ENCODE data around the gene CNOT3. TPM values are rescaled to one million over a fixed set of nuclear protein-coding genes. Genes with fewer than 3 reads are reported as not detected.

The CNOT3 gene
- total and polyA plus RNA-seq, 2 donors (not counting 3 experiments of a cell fraction or from before 2014, with no cell fraction given), result 20.4 to 74.7 TPM

DNA sequence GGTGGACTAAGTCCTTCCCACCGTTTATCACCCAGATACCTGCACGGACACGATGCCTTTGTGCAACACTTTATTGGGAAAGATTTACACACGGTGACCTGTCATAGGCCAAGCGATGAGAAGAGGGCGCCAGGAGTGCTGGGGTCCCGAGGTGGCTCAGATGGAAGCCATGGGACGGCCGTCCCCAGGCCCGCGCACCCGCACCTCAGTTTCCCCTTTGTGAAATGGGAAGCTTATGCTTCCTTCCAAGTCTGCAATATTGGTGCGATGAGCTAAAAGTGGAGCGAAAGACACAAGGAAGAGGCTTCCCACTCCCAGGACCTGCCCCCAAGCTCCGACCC is 35.8 kb downstream of the CNOT3 start:
- Histone ChIP-seq H3K4me3 (replicated peaks in 1 of 3; ENCODE audit: insufficient read depth in 1 of 3, low read depth in 1 of 3, low read length in 3 of 3) (no peak overlapping the region), H3K79me2 (ENCODE audit: control insufficient read depth, insufficient read depth, low read length) (no peaks in the 10 kb centered on the region), H3K27ac (ENCODE audit: insufficient read depth, low read depth, low read length) (no peak overlapping the region), H3K9ac (replicated peaks; ENCODE audit: extremely low read depth, insufficient read depth, low read length) (no peak overlapping the region), H3K9me3 (replicated peaks; ENCODE audit: control insufficient read depth, insufficient read depth, low read length) (no peaks in the 10 kb centered on the region), H4K20me1 (replicated peaks; ENCODE audit: control insufficient read depth, extremely low read depth, insufficient read depth, low read length) (no peaks in the 10 kb centered on the region), H3K9me1 (replicated peaks; ENCODE audit: control insufficient read depth, extremely low read depth, insufficient read depth, low read length) (no peaks in the 10 kb centered on the region), H3K4me1 (ENCODE audit: control insufficient read depth, extremely low read depth, insufficient read depth, low read length) (no peaks in the 10 kb centered on the region), H3K36me3 (ENCODE audit: control insufficient read depth in 2 of 2, extremely low read depth in 1 of 2, insufficient read depth in 2 of 2, low read length in 2 of 2) (peaks cover 3 to 9% of the 10 kb centered on the region in 2 experiments), H2AFZ (ENCODE audit: low read depth, low read length) (no peak overlapping the region), H3K27me3 (ENCODE audit: control insufficient read depth in 2 of 2, insufficient read depth in 2 of 2, low read length in 2 of 2) (no peaks in the 10 kb centered on the region), H3K4me2 (ENCODE audit: insufficient read depth, low read length) (no peak overlapping the region)
- no peak for DNase-seq (ENCODE audit: low read depth, low spot score)
- dilution Hi-C loops (cut with MboI; ENCODE audit: extremely low pct_ligation_motif_present, low sequenced_read_pairs) (no loop called here), intact Hi-C loops (cut with micrococcal nuclease) (no loop called here)
- TF ChIP-seq EZH2 (IDR thresholded peaks at IDR 0.05; ENCODE audit: borderline replicate concordance, low read depth, low read length, severe bottlenecking), result no peak
- TF ChIP-seq POLR2A (IDR thresholded peaks at IDR 0.05; ENCODE audit: low read depth, low read length), result no peak
- no peak for TF ChIP-seq POLR2AphosphoS5 (IDR thresholded peaks at IDR 0.05; ENCODE audit: insufficient read depth, low read depth, low read length)
- TF ChIP-seq, protein P1, sequence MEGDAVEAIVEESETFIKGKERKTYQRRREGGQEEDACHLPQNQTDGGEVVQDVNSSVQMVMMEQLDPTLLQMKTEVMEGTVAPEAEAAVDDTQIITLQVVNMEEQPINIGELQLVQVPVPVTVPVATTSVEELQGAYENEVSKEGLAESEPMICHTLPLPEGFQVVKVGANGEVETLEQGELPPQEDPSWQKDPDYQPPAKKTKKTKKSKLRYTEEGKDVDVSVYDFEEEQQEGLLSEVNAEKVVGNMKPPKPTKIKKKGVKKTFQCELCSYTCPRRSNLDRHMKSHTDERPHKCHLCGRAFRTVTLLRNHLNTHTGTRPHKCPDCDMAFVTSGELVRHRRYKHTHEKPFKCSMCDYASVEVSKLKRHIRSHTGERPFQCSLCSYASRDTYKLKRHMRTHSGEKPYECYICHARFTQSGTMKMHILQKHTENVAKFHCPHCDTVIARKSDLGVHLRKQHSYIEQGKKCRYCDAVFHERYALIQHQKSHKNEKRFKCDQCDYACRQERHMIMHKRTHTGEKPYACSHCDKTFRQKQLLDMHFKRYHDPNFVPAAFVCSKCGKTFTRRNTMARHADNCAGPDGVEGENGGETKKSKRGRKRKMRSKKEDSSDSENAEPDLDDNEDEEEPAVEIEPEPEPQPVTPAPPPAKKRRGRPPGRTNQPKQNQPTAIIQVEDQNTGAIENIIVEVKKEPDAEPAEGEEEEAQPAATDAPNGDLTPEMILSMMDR (IDR thresholded peaks at IDR 0.05; ENCODE audit: extremely low read depth in 1 of 2, insufficient read depth in 1 of 2, low read depth in 1 of 2, low read length in 2 of 2), result no peak
- no peak for TF ChIP-seq FOS (IDR thresholded peaks at IDR 0.05; ENCODE audit: borderline replicate concordance, insufficient read depth, low read length)
- no peak for TF ChIP-seq MYC (IDR thresholded peaks at IDR 0.05; ENCODE audit: low read depth, low read length)
- TF ChIP-seq, protein P2, sequence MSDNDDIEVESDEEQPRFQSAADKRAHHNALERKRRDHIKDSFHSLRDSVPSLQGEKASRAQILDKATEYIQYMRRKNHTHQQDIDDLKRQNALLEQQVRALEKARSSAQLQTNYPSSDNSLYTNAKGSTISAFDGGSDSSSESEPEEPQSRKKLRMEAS (IDR thresholded peaks at IDR 0.05; ENCODE audit: insufficient read depth, insufficient read length), result no peak
- no peak for FAIRE-seq
- ChIA-PET CTCF (interaction anchor here (1.1 to 2.3 kb wide), 3 partner anchors 16 to 93 kb away, joined by 3 to 5 read pairs (median 4); partner anchors contain the start of gene MBOAT7), POLR2A (no interaction called here)
- BruUV-seq (replicated peaks), result no TSS peak

All from endothelial cell of umbilical vein (primary cell).